HEK293T (cell line): ENCODE data around the gene STOX1.
"Not testable (repeated sequence)": the region's sequence is repeated elsewhere in the genome, so short reads cannot be mapped to it uniquely, and the experiment has no call there.

Experiments
- CTCF ChIA-PET: fragments of 350-600 bp; formaldehyde crosslinking; extraction: SDS; loops from one replicate; lab custom pipeline; 2021; ENCODE audit warnings: antibody characterized with exemption, inconsistent platforms; lab: Yijun Ruan, JAX
- POLR2A ChIA-PET: fragments of 350-600 bp; formaldehyde crosslinking; extraction: SDS; loops from one replicate; lab custom pipeline; 2020; ENCODE audit warnings: antibody characterized with exemption, inconsistent platforms; lab: Yijun Ruan, JAX
- DNase-seq: peaks from one replicate; pipeline ENCODE4 v3.0.0; 2012; ENCODE audit warnings: mixed read lengths; ENCODE audit errors: extremely low spot score
- ARNT ChIP-seq: fragments of 450-650 bp; IDR thresholded peaks from 2 replicates; pipeline ENCODE4 v1.6.1; 2017; ENCODE audit warnings: mild to moderate bottlenecking
- BHLHE40 ChIP-seq: fragments of 450-650 bp; IDR thresholded peaks from 2 replicates; pipeline ENCODE4 v1.6.1; 2016; ENCODE audit warnings: mild to moderate bottlenecking, moderate library complexity, borderline replicate concordance
- CTBP1 ChIP-seq: fragments of 450-650 bp; IDR thresholded peaks from 2 replicates; pipeline ENCODE4 v1.6.1; 2016; ENCODE audit warnings: borderline replicate concordance
- ELF4 ChIP-seq: fragments of 450-650 bp; IDR thresholded peaks from 2 replicates; pipeline ENCODE4 v1.6.1; 2017; ENCODE audit warnings: antibody characterized with exemption
- FOXA1 ChIP-seq: fragments of 450-650 bp; IDR thresholded peaks from 2 replicates; pipeline ENCODE4 v1.6.1; 2016; ENCODE audit warnings: mild to moderate bottlenecking
- FOXK2 ChIP-seq: fragments of 450-650 bp; IDR thresholded peaks from 2 replicates; pipeline ENCODE4 v1.6.1; 2016; ENCODE audit warnings: mild to moderate bottlenecking
- FOXM1 ChIP-seq: fragments of 450-650 bp; IDR thresholded peaks from 2 replicates; pipeline ENCODE4 v1.6.1; 2017; ENCODE audit warnings: mild to moderate bottlenecking, borderline replicate concordance
- HDGF ChIP-seq: fragments of 450-650 bp; IDR thresholded peaks from 2 replicates; pipeline ENCODE4 v1.6.1; 2017; ENCODE audit warnings: antibody characterized with exemption, borderline replicate concordance
- L3MBTL2 ChIP-seq: fragments of 450-650 bp; conservative IDR thresholded peaks from 2 replicates; pipeline ENCODE4 v1.6.1; 2016; ENCODE audit warnings: mild to moderate bottlenecking
- LEF1 ChIP-seq: fragments of 450-650 bp; IDR thresholded peaks from 2 replicates; pipeline ENCODE4 v1.6.1; 2017; ENCODE audit warnings: mild to moderate bottlenecking, borderline replicate concordance
- NFRKB ChIP-seq: fragments of 450-650 bp; IDR thresholded peaks from 2 replicates; pipeline ENCODE4 v1.6.1; 2016; ENCODE audit warnings: mild to moderate bottlenecking, moderate library complexity
- PKNOX1 ChIP-seq: fragments of 450-650 bp; IDR thresholded peaks from 2 replicates; pipeline ENCODE4 v1.6.1; 2016
- SP1 ChIP-seq: fragments of 450-650 bp; IDR thresholded peaks from 2 replicates; pipeline ENCODE4 v1.6.1; 2017
- SUZ12 ChIP-seq: fragments of 450-650 bp; IDR thresholded peaks from 2 replicates; pipeline ENCODE4 v1.6.1; 2016; ENCODE audit warnings: mild to moderate bottlenecking
- TARDBP ChIP-seq: fragments of 450-650 bp; IDR thresholded peaks from 2 replicates; pipeline ENCODE4 v1.6.1; 2016
- ZNF384 ChIP-seq: fragments of 450-650 bp; IDR thresholded peaks from 2 replicates; pipeline ENCODE4 v1.6.1; 2016

The STOX1 gene

GRCh38 chr10:68848281-68848680 lies 20.9 kb downstream of the STOX1 start:
- TF ChIP-seq ARNT (no peak), SP1 (no peak), FOXA1 (no peak), BHLHE40 (no peak), HDGF (no peak), SUZ12 (no peak), FOXM1 (no peak), PKNOX1 (no peak), NFRKB (no peak)
- POLR2A ChIA-PET = no interaction called here
- CTCF ChIA-PET = no interaction called here
- DNase-seq = no peak

- no peak for DNase-seq
- ChIA-PET CTCF (interaction anchor here (0.8 kb wide), 1 partner anchor 14 kb away, joined by 3 read pairs; no protein-coding TSS in a partner anchor), POLR2A (no interaction called here)
- TF ChIP-seq L3MBTL2 (no peak), ZNF384 (no peak), FOXM1 (no peak), TARDBP (no peak), SP1 (no peak), ELF4 (no peak), LEF1 (no peak), NFRKB (no peak), PKNOX1 (no peak), CTBP1 (no peak), SUZ12 (no peak), FOXK2 (no peak), BHLHE40 (no peak), HDGF (no peak), ARNT (no peak), FOXA1 (no peak)
Observed at GRCh38 chr10:68848806-68849205, 21.5 kb downstream of the STOX1 start.

- ChIA-PET CTCF (no interaction called here), POLR2A (interaction anchor here (0.8 kb wide), 1 partner anchor 29 kb away, joined by 3 read pairs; the partner anchor contains the start of gene STOX1)
- TF ChIP-seq L3MBTL2 (no peak), FOXM1 (no peak), HDGF (no peak), ZNF384 (no peak), CTBP1 (no peak), ARNT (no peak), BHLHE40 (no peak), FOXA1 (no peak), NFRKB (no peak), TARDBP (no peak)
Observed at GRCh38 chr10:68856352-68856751, 29.0 kb downstream of the STOX1 start.

GRCh38 chr10:68857005-68857404 lies 29.7 kb downstream of the STOX1 start:
- TF ChIP-seq FOXK2 (no peak), FOXA1 (no peak), ZNF384 (no peak), PKNOX1 (no peak), HDGF (no peak), ARNT (no peak), FOXM1 (no peak)
- POLR2A ChIA-PET = no interaction called here
- CTCF ChIA-PET = no interaction called here
- DNase-seq = no peak

More at GRCh38 chr10:68856352-68856751, 29.0 kb downstream of the STOX1 start:
- no peak for DNase-seq

- TF ChIP-seq PKNOX1 (no peak), BHLHE40 (no peak), ARNT (no peak), HDGF (no peak), LEF1 (no peak), FOXA1 (no peak)
- POLR2A ChIA-PET = no interaction called here
- CTCF ChIA-PET = no interaction called here
- no peak for DNase-seq
Observed at GRCh38 chr10:68861253-68861652, 33.9 kb downstream of the STOX1 start.

- no peak for TF ChIP-seq FOXM1
- DNase-seq = no peak
- ChIA-PET POLR2A (no interaction called here), CTCF (no interaction called here)
Observed at GRCh38 chr10:68864611-68865010, 37.3 kb downstream of the STOX1 start.

- POLR2A ChIA-PET, DNase-seq, CTCF ChIA-PET: not testable (repeated sequence)
Observed at GRCh38 chr10:68868173-68868572, 40.8 kb downstream of the STOX1 start.
